ENCODE data around the gene SEPTIN10. TPM values are rescaled to one million over a fixed set of nuclear protein-coding genes. Genes with fewer than 3 reads are reported as not detected.

The SEPTIN10 gene
- total and polyA plus RNA-seq, 2 donors (not counting 1 experiment from before 2014, with no cell fraction given) = 0.28 TPM; not detected in 1

- CTCF ChIA-PET = no interaction called here
- H3K4me3 ChIP-seq (ENCODE audit: control extremely low read depth in 1 of 5, extremely low read depth in 1 of 5, insufficient read depth in 1 of 5, low read depth in 2 of 5, low read length in 4 of 5) = no peak overlapping the region
- no peaks in the 10 kb centered on the region for H3K4me1 Mint-ChIP-seq
- peaks cover 0 to 3% of the 10 kb centered on the region in 2 donors for H3K4me1 ChIP-seq (ENCODE audit: control insufficient read depth in 2 of 2, insufficient read depth in 2 of 2, low read length in 2 of 2)
- no peak overlapping the region for H3K27ac Mint-ChIP-seq
- peaks cover 44% of the 10 kb centered on the region for H3K27me3 Mint-ChIP-seq
- H3K36me3 ChIP-seq (replicated peaks in 1 of 2; ENCODE audit: control extremely low read depth in 1 of 2, control insufficient read depth in 1 of 2, extremely low read depth in 1 of 2, insufficient read depth in 2 of 2, low read length in 1 of 2) = no peaks in the 10 kb centered on the region
- H3K9ac ChIP-seq (ENCODE audit: low read length) = no peak overlapping the region
- peaks cover 0 to 21% (median 7%) of the 10 kb centered on the region in 4 experiments for H3K27me3 ChIP-seq (replicated peaks in 1 of 4; ENCODE audit: control extremely low read depth in 1 of 4, control insufficient read depth in 3 of 4, insufficient read depth in 4 of 4, low read length in 3 of 4)
- no peaks in the 10 kb centered on the region for H3K9me3 ChIP-seq (ENCODE audit: control extremely low read depth in 1 of 3, control insufficient read depth in 2 of 3, insufficient read depth in 1 of 3, low read length in 2 of 3)
- no peaks in the 10 kb centered on the region for H4K20me1 ChIP-seq (ENCODE audit: control insufficient read depth, insufficient read depth, low read length, poor library complexity, severe bottlenecking)
- intact Hi-C loops (cut with micrococcal nuclease) = no loop called here
- DNase-seq (no peak), ATAC-seq (ENCODE audit: low read depth) (no peak)
- no peak overlapping the region for H3K4me3 Mint-ChIP-seq
- POLR2A ChIA-PET = no interaction called here
- no peaks in the 10 kb centered on the region for H3K9me3 Mint-ChIP-seq (ENCODE audit: insufficient read depth)
- TF ChIP-seq, protein P1, sequence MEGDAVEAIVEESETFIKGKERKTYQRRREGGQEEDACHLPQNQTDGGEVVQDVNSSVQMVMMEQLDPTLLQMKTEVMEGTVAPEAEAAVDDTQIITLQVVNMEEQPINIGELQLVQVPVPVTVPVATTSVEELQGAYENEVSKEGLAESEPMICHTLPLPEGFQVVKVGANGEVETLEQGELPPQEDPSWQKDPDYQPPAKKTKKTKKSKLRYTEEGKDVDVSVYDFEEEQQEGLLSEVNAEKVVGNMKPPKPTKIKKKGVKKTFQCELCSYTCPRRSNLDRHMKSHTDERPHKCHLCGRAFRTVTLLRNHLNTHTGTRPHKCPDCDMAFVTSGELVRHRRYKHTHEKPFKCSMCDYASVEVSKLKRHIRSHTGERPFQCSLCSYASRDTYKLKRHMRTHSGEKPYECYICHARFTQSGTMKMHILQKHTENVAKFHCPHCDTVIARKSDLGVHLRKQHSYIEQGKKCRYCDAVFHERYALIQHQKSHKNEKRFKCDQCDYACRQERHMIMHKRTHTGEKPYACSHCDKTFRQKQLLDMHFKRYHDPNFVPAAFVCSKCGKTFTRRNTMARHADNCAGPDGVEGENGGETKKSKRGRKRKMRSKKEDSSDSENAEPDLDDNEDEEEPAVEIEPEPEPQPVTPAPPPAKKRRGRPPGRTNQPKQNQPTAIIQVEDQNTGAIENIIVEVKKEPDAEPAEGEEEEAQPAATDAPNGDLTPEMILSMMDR (IDR thresholded peaks at IDR 0.05) = no peak
- no peak for TF ChIP-seq EZH2 (IDR thresholded peaks at IDR 0.05; ENCODE audit: borderline replicate concordance, insufficient read depth, low read depth, low read length, poor library complexity, severe bottlenecking)
- H3K27ac ChIP-seq (ENCODE audit: low read length in 2 of 2) = no peak overlapping the region
- no peak overlapping the region for H2AFZ ChIP-seq (ENCODE audit: insufficient read depth, low read depth, low read length, poor library complexity, severe bottlenecking)
- 89% methylated on average over 4 of the region's 5 CpGs for WGBS (ENCODE audit: insufficient coverage)
- H3K79me2 ChIP-seq (ENCODE audit: control insufficient read depth, insufficient read depth, low read length) = no peaks in the 10 kb centered on the region
- no peak overlapping the region for H3K4me2 ChIP-seq (replicated peaks; ENCODE audit: low read depth, low read length, poor library complexity, severe bottlenecking)
Observed at GRCh38 chr2:109604597-109604996, 9.2 kb downstream of the SEPTIN10 start.

GRCh38 chr2:109602617-109603188, 11.1 kb downstream of the SEPTIN10 start:
- H3K4me1 ChIP-seq (ENCODE audit: control insufficient read depth in 2 of 2, insufficient read depth in 2 of 2, low read length in 2 of 2) = no peaks in the 10 kb centered on the region
- no peak overlapping the region for H3K27ac ChIP-seq (ENCODE audit: low read length in 2 of 2)
- TF ChIP-seq, protein P1 (IDR thresholded peaks at IDR 0.05) = no peak
- TF ChIP-seq EZH2 (IDR thresholded peaks at IDR 0.05; ENCODE audit: borderline replicate concordance, insufficient read depth, low read depth, low read length, poor library complexity, severe bottlenecking) = no peak
- H2AFZ ChIP-seq (ENCODE audit: insufficient read depth, low read depth, low read length, poor library complexity, severe bottlenecking) = no peak overlapping the region
- Mint-ChIP-seq H3K27ac (no peak overlapping the region), H3K27me3 (peaks cover 35% of the 10 kb centered on the region), H3K9me3 (ENCODE audit: insufficient read depth) (no peaks in the 10 kb centered on the region), H3K4me1 (no peaks in the 10 kb centered on the region), H3K4me3 (no peak overlapping the region)
- ATAC-seq (ENCODE audit: low read depth) (no peak), DNase-seq (no peak)
- H3K9me3 ChIP-seq (ENCODE audit: control extremely low read depth in 1 of 3, control insufficient read depth in 2 of 3, insufficient read depth in 1 of 3, low read length in 2 of 3) = no peaks in the 10 kb centered on the region
- ChIA-PET CTCF (no interaction called here), POLR2A (no interaction called here)
- H3K79me2 ChIP-seq (ENCODE audit: control insufficient read depth, insufficient read depth, low read length) = no peaks in the 10 kb centered on the region
- no CpG with 5 or more reads among the region's 3 CpGs for WGBS (ENCODE audit: insufficient coverage)
- intact Hi-C loops (cut with micrococcal nuclease) = no loop called here
- H3K4me2 ChIP-seq (replicated peaks; ENCODE audit: low read depth, low read length, poor library complexity, severe bottlenecking) = no peak overlapping the region
- no peaks in the 10 kb centered on the region for H4K20me1 ChIP-seq (ENCODE audit: control insufficient read depth, insufficient read depth, low read length, poor library complexity, severe bottlenecking)
- no peak overlapping the region for H3K9ac ChIP-seq (ENCODE audit: low read length)
- no peak overlapping the region for H3K4me3 ChIP-seq (ENCODE audit: control extremely low read depth in 1 of 5, extremely low read depth in 1 of 5, insufficient read depth in 1 of 5, low read depth in 2 of 5, low read length in 4 of 5)
- peaks cover 0 to 7% (median 0%) of the 10 kb centered on the region in 4 experiments for H3K27me3 ChIP-seq (replicated peaks in 1 of 4; ENCODE audit: control extremely low read depth in 1 of 4, control insufficient read depth in 3 of 4, insufficient read depth in 4 of 4, low read length in 3 of 4)
- no peaks in the 10 kb centered on the region for H3K36me3 ChIP-seq (replicated peaks in 1 of 2; ENCODE audit: control extremely low read depth in 1 of 2, control insufficient read depth in 1 of 2, extremely low read depth in 1 of 2, insufficient read depth in 2 of 2, low read length in 1 of 2)
